ENCODE results near the gene ZBTB6. TPM values are rescaled to one million over a fixed set of nuclear protein-coding genes. Genes with fewer than 3 reads are reported as not detected.
A peak's percentile ranks its signal among the peaks of the same experiment; 100 is the strongest.

Gene ZBTB6
- polyA plus RNA-seq, 2 of the 4 experiments (the other 2 are of a cell fraction): 9.0 to 10.3 TPM

DNA sequence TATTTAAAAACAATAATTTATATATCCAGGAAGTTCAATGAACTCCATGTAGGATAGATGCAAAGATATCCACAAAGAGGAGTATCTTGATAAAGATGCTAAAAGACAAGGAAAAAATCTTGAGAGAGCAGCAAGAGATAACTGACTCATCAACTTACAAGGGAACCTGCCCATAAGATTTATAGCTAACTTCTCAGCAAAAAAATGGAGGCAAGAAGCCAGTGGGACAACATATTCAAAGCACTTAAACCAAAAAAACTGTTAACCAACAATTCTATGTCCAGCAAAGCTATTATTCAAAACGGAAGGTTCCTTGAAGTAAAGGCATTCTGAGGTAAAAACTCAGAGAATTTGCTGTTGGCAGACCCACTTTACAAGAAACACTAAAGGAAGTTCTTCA, 48.0 kb upstream of the ZBTB6 start (continued):
- TF ChIP-seq RARB (CRISPR knock-in tag; IDR thresholded peaks at IDR 0.05): no peak
- no peak for TF ChIP-seq GATA3 (IDR thresholded peaks at IDR 0.05; ENCODE audit: borderline replicate concordance)
- no peak for TF ChIP-seq ZNF302 (CRISPR knock-in tag; IDR thresholded peaks at IDR 0.05)
- no peak for TF ChIP-seq HOXB5 (CRISPR knock-in tag; IDR thresholded peaks at IDR 0.05)

- FAIRE-seq: no peak
- no peak for ATAC-seq
- Histone ChIP-seq H3K27ac (no peak overlapping the region), H3K9me3 (no peaks in the 10 kb centered on the region), H3K4me3 (no peak overlapping the region), H3K4me1 (peaks cover 16% of the 10 kb centered on the region), H3K4me2 (no peak overlapping the region)
- ChIA-PET POLR2A (interaction anchor here (0.7 kb wide), 1 partner anchor 128 kb away, joined by 5 read pairs; no protein-coding TSS in a partner anchor), CTCF (interaction anchor here (0.8 kb wide), 1 partner anchor 13 kb away, joined by 3 read pairs; no protein-coding TSS in a partner anchor)
- no peak for DNase-seq (ENCODE audit: low read depth in 1 of 2, low spot score in 1 of 2)
- TF ChIP-seq JUNB (IDR thresholded peaks at IDR 0.05) (no peak), EP300 (IDR thresholded peaks at IDR 0.05) (no peak), RFX5 (IDR thresholded peaks at IDR 0.05) (no peak), FOXS1 (CRISPR knock-in tag; IDR thresholded peaks at IDR 0.05) (no peak)
Measured at GRCh38 chr9:122955961-122956360, 42.8 kb upstream of the ZBTB6 start.

- H3K9me3 ChIP-seq: no peaks in the 10 kb centered on the region
- POLR2A ChIA-PET: interaction anchor here (0.8 to 1.2 kb wide), 2 partner anchors 14 to 49 kb away, joined by 3 to 4 read pairs; partner anchors contain the start of gene RC3H2
- peaks cover 16% of the 10 kb centered on the region for H3K4me1 ChIP-seq
- H3K4me2 ChIP-seq: peak overlapping the region; percentile 52
- FAIRE-seq (no peak), ATAC-seq (no peak), DNase-seq (ENCODE audit: low read depth in 1 of 2, low spot score in 1 of 2) (no peak)
- CTCF ChIA-PET: interaction anchor here (0.6 kb wide), 1 partner anchor 37 kb away, joined by 3 read pairs; no protein-coding TSS in a partner anchor
- TF ChIP-seq ESRRA (IDR thresholded peaks at IDR 0.05; ENCODE audit: borderline replicate concordance, low read length) (no peak), RCOR1 (IDR thresholded peaks at IDR 0.05; ENCODE audit: low read depth, low read length) (no peak), EHF (CRISPR knock-in tag; IDR thresholded peaks at IDR 0.05) (no peak), MYC (IDR thresholded peaks at IDR 0.05; ENCODE audit: borderline replicate concordance, low read length) (no peak), E2F6 (IDR thresholded peaks at IDR 0.05; ENCODE audit: borderline replicate concordance, low read depth) (no peak), CTCF (IDR thresholded peaks at IDR 0.05) (no peak), MAFK (IDR thresholded peaks at IDR 0.05; ENCODE audit: partially characterized antibody) (no peak), HOXB5 (CRISPR knock-in tag; IDR thresholded peaks at IDR 0.05) (no peak), EHMT2 (IDR thresholded peaks at IDR 0.05; ENCODE audit: low read depth) (no peak), NFE2L2 (conservative IDR thresholded peaks at IDR 0.05; ENCODE audit: low read length) (no peak), NR3C1 (IDR thresholded peaks at IDR 0.05) (no peak)
- TF ChIP-seq, protein P1, sequence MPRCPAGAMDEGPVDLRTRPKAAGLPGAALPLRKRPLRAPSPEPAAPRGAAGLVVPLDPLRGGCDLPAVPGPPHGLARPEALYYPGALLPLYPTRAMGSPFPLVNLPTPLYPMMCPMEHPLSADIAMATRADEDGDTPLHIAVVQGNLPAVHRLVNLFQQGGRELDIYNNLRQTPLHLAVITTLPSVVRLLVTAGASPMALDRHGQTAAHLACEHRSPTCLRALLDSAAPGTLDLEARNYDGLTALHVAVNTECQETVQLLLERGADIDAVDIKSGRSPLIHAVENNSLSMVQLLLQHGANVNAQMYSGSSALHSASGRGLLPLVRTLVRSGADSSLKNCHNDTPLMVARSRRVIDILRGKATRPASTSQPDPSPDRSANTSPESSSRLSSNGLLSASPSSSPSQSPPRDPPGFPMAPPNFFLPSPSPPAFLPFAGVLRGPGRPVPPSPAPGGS (IDR thresholded peaks at IDR 0.05): no peak
- H3K27ac ChIP-seq: no peak overlapping the region
- no peak overlapping the region for H3K4me3 ChIP-seq
Measured at GRCh38 chr9:122954253-122954691, 41.1 kb upstream of the ZBTB6 start.

- Histone ChIP-seq H3K27ac (no peak overlapping the region), H3K4me3 (no peak overlapping the region), H3K9me3 (no peaks in the 10 kb centered on the region), H3K4me2 (no peak overlapping the region), H3K4me1 (peaks cover 27% of the 10 kb centered on the region)
- no peak for TF ChIP-seq SMC3 (IDR thresholded peaks at IDR 0.05)
- no peak for TF ChIP-seq RFX5 (IDR thresholded peaks at IDR 0.05)
- no peak for TF ChIP-seq FOSL2 (IDR thresholded peaks at IDR 0.05)
- TF ChIP-seq FOSL2 (CRISPR knock-in tag; IDR thresholded peaks at IDR 0.05): no peak
- no peak for TF ChIP-seq FOSB (CRISPR knock-in tag; IDR thresholded peaks at IDR 0.05)
- TF ChIP-seq E2F6 (IDR thresholded peaks at IDR 0.05; ENCODE audit: borderline replicate concordance, low read depth): no peak
- no peak for TF ChIP-seq JUNB (IDR thresholded peaks at IDR 0.05)
- no peak for TF ChIP-seq HOXB5 (CRISPR knock-in tag; IDR thresholded peaks at IDR 0.05)
- POLR2A ChIA-PET: interaction anchor here (0.7 kb wide), 1 partner anchor 11 kb away, joined by 3 read pairs; no protein-coding TSS in a partner anchor
- WGBS (ENCODE audit: missing lambda C conversion rate): 93% methylated on average over 1 of the region's 1 CpG
- CTCF ChIA-PET: no interaction called here
- no peak for FAIRE-seq
- no peak for DNase-seq (ENCODE audit: low read depth in 1 of 2, low spot score in 1 of 2)
- ATAC-seq: no peak
Measured at GRCh38 chr9:122951056-122951455, 37.9 kb upstream of the ZBTB6 start.

Data from A549 (cell line).